GM18505 (cell line): ENCODE measurements around the gene MRPL42.

Experiments
- ATAC-seq: cut with Tn5 transposase; IDR thresholded peaks from one replicate; pipeline ENCODE4 v1.9.1; 2021; ENCODE audit not compliant: unreplicated experiment
- POLR2A ChIP-seq: IDR thresholded peaks from 4 replicates; pipeline ENCODE4 v1.6.1; 2011; ENCODE audit warnings: borderline replicate concordance; ENCODE audit not compliant: insufficient read depth, insufficient read length; ENCODE audit errors: extremely low read depth

Gene MRPL42

GRCh38 chr12:93500201-93500600 lies 32.9 kb downstream of the MRPL42 start:
- no peak for ATAC-seq
- TF ChIP-seq POLR2A: no peak

- no peak for ATAC-seq
- TF ChIP-seq POLR2A: no peak
These were observed 33.4 kb downstream of the MRPL42 start for GRCh38 chr12:93500667-93501066.

GRCh38 chr12:93502802-93503623 lies 35.7 kb downstream of the MRPL42 start:
- ATAC-seq: no peak

GRCh38 chr12:93507165-93507564 lies 39.9 kb downstream of the MRPL42 start:
- ATAC-seq: no peak
- no peak for TF ChIP-seq POLR2A

More at GRCh38 chr12:93502802-93503623, 35.7 kb downstream of the MRPL42 start:
- no peak for TF ChIP-seq POLR2A

- no peak for ATAC-seq
- TF ChIP-seq POLR2A: no peak
These were observed 42.2 kb downstream of the MRPL42 start for GRCh38 chr12:93509506-93509905.

- no peak for TF ChIP-seq POLR2A
- no peak for ATAC-seq
These were observed 47.5 kb downstream of the MRPL42 start for GRCh38 chr12:93514853-93515252.

GRCh38 chr12:93518725-93519124 lies 51.4 kb downstream of the MRPL42 start:
- TF ChIP-seq POLR2A: no peak
- ATAC-seq: no peak

GRCh38 chr12:93519859-93520258 lies 52.5 kb downstream of the MRPL42 start:
- TF ChIP-seq POLR2A: no peak
- no peak for ATAC-seq

GRCh38 chr12:93520454-93520853 lies 53.1 kb downstream of the MRPL42 start:
- TF ChIP-seq POLR2A: no peak
- ATAC-seq: no peak

- no peak for TF ChIP-seq POLR2A
- no peak for ATAC-seq
These were observed 54.1 kb downstream of the MRPL42 start for GRCh38 chr12:93521225-93522080.

GRCh38 chr12:93524386-93525133 lies 57.2 kb downstream of the MRPL42 start:
- TF ChIP-seq POLR2A: no peak
- ATAC-seq: no peak

GRCh38 chr12:93526786-93527428 lies 59.6 kb downstream of the MRPL42 start:
- ATAC-seq: no peak
- no peak for TF ChIP-seq POLR2A

- TF ChIP-seq POLR2A: no peak
- ATAC-seq: no peak
These were observed 63.0 kb downstream of the MRPL42 start for GRCh38 chr12:93530358-93530757.
